Measurements from ENCODE around the gene HPF1. TPM values are rescaled to one million over a fixed set of nuclear protein-coding genes. Genes with fewer than 3 reads are reported as not detected.

The HPF1 gene
- total RNA-seq, result 18.0 and 21.3 TPM in 2 replicates

DNA sequence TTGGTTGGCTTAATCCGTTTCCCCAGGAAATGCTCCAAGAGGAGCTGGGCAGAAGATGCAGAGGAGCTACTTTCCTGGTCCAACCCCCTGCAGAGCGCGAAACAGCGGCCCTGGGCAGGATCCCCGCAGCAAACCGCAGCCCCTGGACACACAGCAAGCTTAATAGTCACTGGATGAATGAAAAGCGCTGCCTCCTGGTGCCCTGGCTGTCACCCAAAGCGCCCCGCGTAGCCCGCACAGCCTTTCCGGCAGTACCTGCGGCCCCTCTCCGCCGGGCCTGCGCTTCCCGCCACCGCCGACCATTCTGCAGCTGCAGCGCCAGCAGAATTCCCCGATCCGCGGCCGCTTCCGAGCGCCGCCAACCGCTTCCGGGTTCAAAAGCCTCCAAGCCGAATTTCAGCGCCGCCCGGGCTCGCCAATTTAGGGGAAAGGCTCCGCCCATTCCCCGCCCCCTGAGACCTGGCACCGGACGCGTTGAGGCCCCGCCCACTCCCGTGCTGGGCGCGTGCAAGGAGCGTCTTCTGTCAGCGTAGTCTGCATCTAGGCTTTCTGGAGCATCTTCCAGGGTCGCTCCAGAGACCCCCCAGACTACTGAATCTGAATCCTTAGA is at the start of gene HPF1:
Gene HPF1, minus strand, starts transcription at position 370 of the 610 bp plus-strand sequence. Its CDS starts 67 bp downstream, at position 303.

Other genes starting within 250 kb of the HPF1 start
- gene NEK1, start 145.4 kb downstream of the HPF1 start, total RNA-seq, result 9.0 and 11.1 TPM in 2 replicates
- gene CLCN3, start 137.4 kb downstream of the HPF1 start, total RNA-seq, result 47.3 and 51.9 TPM in 2 replicates

All from aortic smooth muscle cell (primary cell).